Common myeloid progenitor, CD34-positive (primary cell): ENCODE measurements around the gene XYLT2.
"Not testable (repeated sequence)": the region's sequence is repeated elsewhere in the genome, so short reads cannot be mapped to it uniquely, and the experiment has no call there.

Source experiments
- CTCF ChIA-PET: fragments of 350-600 bp; sonication (Branson Sonifier 250); formaldehyde crosslinking; loops from one replicate; lab custom pipeline; 2021; ENCODE audit warnings: antibody characterized with exemption; lab: Charles Lee
- POLR2A ChIA-PET: fragments of 350-600 bp; sonication (Branson Sonifier 250); formaldehyde crosslinking; loops from one replicate; lab custom pipeline; 2021; ENCODE audit warnings: antibody characterized with exemption; lab: Charles Lee
- DNase-seq, 3 donors: peaks; one replicate each; pipeline versions ENCODE4 v3.0.0 to v3.0.0-alpha.2; 2013
- H3K27ac ChIP-seq, 2 experiments: 1 replicate in 1 of 2; 2 replicates in 1 of 2; pipeline ENCODE4 v1.7.0; 2013; ENCODE audit warnings: inconsistent platforms in 2 of 2, low read length in 2 of 2, mild to moderate bottlenecking in 2 of 2, low read depth in 1 of 2, moderate library complexity in 1 of 2; ENCODE audit not compliant: severe bottlenecking in 2 of 2, insufficient read depth in 1 of 2, poor library complexity in 1 of 2
- H3K27me3 ChIP-seq, 5 experiments: replicated peaks in 2 of 5; 1 replicate in 3 of 5; 2 replicates in 2 of 5; pipeline versions ENCODE4 v1.6.1 to v1.7.0; 2013; ENCODE audit warnings: low read length in 4 of 5, mild to moderate bottlenecking in 2 of 5, moderate library complexity in 2 of 5, inconsistent platforms in 1 of 5; ENCODE audit not compliant: insufficient read depth in 5 of 5, control insufficient read depth in 4 of 5
- H3K36me3 ChIP-seq, 4 experiments: 1 replicate in 2 of 4; 2 replicates in 2 of 4; pipeline versions ENCODE4 v1.6.1 to v1.7.0; 2013; ENCODE audit warnings: low read length in 3 of 4, control low read depth in 1 of 4, mild to moderate bottlenecking in 1 of 4; ENCODE audit not compliant: control insufficient read depth in 4 of 4, insufficient read depth in 4 of 4
- H3K4me1 ChIP-seq, 4 experiments: 1 replicate in 3 of 4; 2 replicates in 1 of 4; pipeline versions ENCODE4 v1.6.1 to v1.7.1; 2013; ENCODE audit warnings: low read length in 3 of 4, mild to moderate bottlenecking in 3 of 4, control low read depth in 1 of 4, inconsistent platforms in 1 of 4, moderate library complexity in 1 of 4; ENCODE audit not compliant: control insufficient read depth in 4 of 4, insufficient read depth in 4 of 4; ENCODE audit errors: control extremely low read depth in 1 of 4
- H3K4me3 ChIP-seq, 7 experiments: 1 replicate in 4 of 7; 2 replicates in 3 of 7; pipeline versions ENCODE4 v1.5.1 to v1.7.0; 2013; ENCODE audit warnings: mild to moderate bottlenecking in 7 of 7, low read length in 6 of 7, moderate library complexity in 6 of 7, inconsistent platforms in 2 of 7, low read depth in 2 of 7, control low read depth in 1 of 7; ENCODE audit not compliant: insufficient read depth in 4 of 7, control insufficient read depth in 1 of 7; ENCODE audit errors: extremely low read depth in 1 of 7
- H3K9me3 ChIP-seq, 5 experiments: 1 replicate in 4 of 5; 2 replicates in 1 of 5; pipeline versions ENCODE4 v1.6.1 to v1.7.1; 2013; ENCODE audit warnings: low read length in 4 of 5, mild to moderate bottlenecking in 2 of 5, inconsistent platforms in 1 of 5, low read depth in 1 of 5, moderate library complexity in 1 of 5; ENCODE audit not compliant: control insufficient read depth in 4 of 5, insufficient read depth in 2 of 5; ENCODE audit errors: control extremely low read depth in 1 of 5
- WGBS: methylation state at CpG from one replicate; pipeline ENCODE4 v1.1.5; 2013; ENCODE audit not compliant: insufficient coverage; 5-methylcytosine and 5-hydroxymethylcytosine counted together

Gene XYLT2

GRCh38 chr17:50328363-50329325 is 17.3 kb upstream of the XYLT2 start:
- WGBS = 90% methylated on average over 16 of the region's 21 CpGs
- peaks cover 0 to 2% (median 0%) of the 10 kb centered on the region in 5 experiments for H3K27me3 ChIP-seq
- no peak overlapping the region for H3K4me3 ChIP-seq
- no peak overlapping the region for H3K27ac ChIP-seq
- POLR2A ChIA-PET = no interaction called here
- no peak for DNase-seq
- no peaks in the 10 kb centered on the region for H3K36me3 ChIP-seq
- H3K4me1 ChIP-seq = peaks cover 0 to 4% (median 4%) of the 10 kb centered on the region in 4 experiments
- H3K9me3 ChIP-seq = no peaks in the 10 kb centered on the region
- CTCF ChIA-PET = no interaction called here

GRCh38 chr17:50329716-50330115 is 16.2 kb upstream of the XYLT2 start:
- no peak for DNase-seq
- 94% methylated on average over 2 of the region's 3 CpGs for WGBS
- H3K4me3 ChIP-seq = no peak overlapping the region
- POLR2A ChIA-PET = no interaction called here
- peaks cover 0 to 6% (median 4%) of the 10 kb centered on the region in 4 experiments for H3K4me1 ChIP-seq
- H3K36me3 ChIP-seq = no peaks in the 10 kb centered on the region
- CTCF ChIA-PET = interaction anchor here (0.7 to 1.2 kb wide), 2 partner anchors 23 to 126 kb away, joined by 3 read pairs; no protein-coding TSS in a partner anchor
- H3K9me3 ChIP-seq = no peaks in the 10 kb centered on the region
- H3K27me3 ChIP-seq = peaks cover 0 to 2% (median 0%) of the 10 kb centered on the region in 5 experiments
- H3K27ac ChIP-seq = no peak overlapping the region

GRCh38 chr17:50330151-50330775 is 15.7 kb upstream of the XYLT2 start:
- Histone ChIP-seq H3K27me3 (peaks cover 0 to 2% (median 0%) of the 10 kb centered on the region in 5 experiments), H3K36me3 (no peaks in the 10 kb centered on the region), H3K4me1 (peaks cover 0 to 6% (median 4%) of the 10 kb centered on the region in 4 experiments), H3K27ac (no peak overlapping the region), H3K4me3 (no peak overlapping the region), H3K9me3 (no peaks in the 10 kb centered on the region)
- POLR2A ChIA-PET = no interaction called here
- 97% methylated on average over 10 of the region's 11 CpGs for WGBS
- CTCF ChIA-PET = interaction anchor here (0.7 to 2.7 kb wide), 4 partner anchors 24 to 186 kb away, joined by 3 to 11 read pairs (median 3); no protein-coding TSS in a partner anchor
- DNase-seq = no peak

- POLR2A ChIA-PET = no interaction called here
Measured at GRCh38 chr17:50331085-50331791, 14.7 kb upstream of the XYLT2 start.

GRCh38 chr17:50332196-50332595 is 13.7 kb upstream of the XYLT2 start:
- no peaks in the 10 kb centered on the region for H3K9me3 ChIP-seq
- no peak overlapping the region for H3K27ac ChIP-seq
- no peak for DNase-seq
- CTCF ChIA-PET = interaction anchor here (0.9 to 2.7 kb wide), 3 partner anchors 9 to 35 kb away, joined by 3 to 11 read pairs (median 3); no protein-coding TSS in a partner anchor
- H3K27me3 ChIP-seq = peaks cover 0 to 2% (median 0%) of the 10 kb centered on the region in 5 experiments
- no peak overlapping the region for H3K4me3 ChIP-seq
- H3K4me1 ChIP-seq = peaks cover 0 to 6% (median 4%) of the 10 kb centered on the region in 4 experiments
- POLR2A ChIA-PET = no interaction called here
- 76% methylated on average over 5 of the region's 6 CpGs for WGBS
- no peaks in the 10 kb centered on the region for H3K36me3 ChIP-seq

More at GRCh38 chr17:50331085-50331791, 14.7 kb upstream of the XYLT2 start:
- H3K27ac ChIP-seq = no peak overlapping the region
- H3K4me1 ChIP-seq = peaks cover 0 to 6% (median 4%) of the 10 kb centered on the region in 4 experiments
- 92% methylated on average over 4 of the region's 4 CpGs for WGBS
- DNase-seq = no peak
- CTCF ChIA-PET = interaction anchor here (0.7 to 2.7 kb wide), 4 partner anchors 22 to 187 kb away, joined by 3 to 11 read pairs (median 3); no protein-coding TSS in a partner anchor
- peaks cover 0 to 2% (median 0%) of the 10 kb centered on the region in 5 experiments for H3K27me3 ChIP-seq
- H3K4me3 ChIP-seq = no peak overlapping the region
- H3K36me3 ChIP-seq = no peaks in the 10 kb centered on the region
- no peaks in the 10 kb centered on the region for H3K9me3 ChIP-seq

GRCh38 chr17:50333291-50334057 is 12.5 kb upstream of the XYLT2 start:
- DNase-seq, H3K9me3 ChIP-seq, H3K36me3 ChIP-seq, H3K27me3 ChIP-seq, POLR2A ChIA-PET, H3K4me1 ChIP-seq, CTCF ChIA-PET, H3K27ac ChIP-seq: not testable (repeated sequence)
- WGBS = 63% methylated on average over 4 of the region's 14 CpGs
- peak overlapping the region in 1 of 7 experiments; percentile 61 for H3K4me3 ChIP-seq
